ENCODE measurements around the gene LY6G6D. TPM values are rescaled to one million over a fixed set of nuclear protein-coding genes. Genes with fewer than 3 reads are reported as not detected.

The LY6G6D gene
- total and polyA plus RNA-seq, 2 donors (not counting 1 experiment from before 2014, with no cell fraction given), result not detected

DNA sequence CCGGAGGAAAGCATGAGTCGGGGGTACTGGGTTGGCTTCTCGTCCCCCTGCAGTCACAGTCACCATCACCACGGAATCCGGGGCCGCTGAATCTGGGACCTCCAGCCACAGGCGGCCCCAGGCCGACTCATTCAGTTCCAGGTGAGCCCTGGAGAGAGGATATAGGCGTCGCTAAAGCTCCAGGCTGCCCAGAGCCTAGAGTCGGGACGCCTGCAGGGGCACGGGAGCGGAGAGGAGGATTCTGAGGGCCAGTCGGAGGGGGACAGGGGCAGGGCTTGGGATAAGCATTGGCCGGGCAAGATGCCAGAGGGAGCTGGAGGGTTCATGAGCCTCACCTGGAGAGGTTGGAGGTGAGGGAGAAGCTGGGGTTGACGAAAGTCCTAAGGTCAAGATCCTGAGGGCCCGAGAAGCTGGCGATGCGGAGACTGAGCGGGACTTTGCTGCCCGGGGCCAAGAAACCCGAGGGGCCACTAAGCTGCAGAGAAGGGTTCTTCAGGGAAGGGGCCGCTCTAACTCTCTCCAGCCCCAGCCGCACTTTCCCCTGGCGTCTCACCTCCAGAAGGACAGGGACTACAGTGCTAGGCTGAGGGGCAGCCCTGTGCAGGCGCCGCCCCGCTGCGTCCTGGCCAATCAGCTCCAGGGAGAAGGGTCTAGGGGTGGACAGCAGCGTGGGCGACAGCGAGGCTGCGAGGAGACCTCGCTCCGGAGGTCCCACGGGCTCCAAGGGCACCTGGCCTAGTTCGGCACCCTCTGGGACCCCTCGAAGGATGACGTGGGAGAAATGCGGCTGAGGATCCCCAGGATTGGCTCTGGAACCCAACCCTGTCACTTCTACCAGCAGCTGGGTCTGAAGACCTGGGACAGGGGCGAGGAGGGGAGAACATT lies 51.0 kb downstream of the LY6G6D start:
- Histone ChIP-seq H3K79me2 (ENCODE audit: control insufficient read depth, insufficient read depth, low read length) (no peaks in the 10 kb centered on the region), H3K4me1 (ENCODE audit: control insufficient read depth, extremely low read depth, insufficient read depth, low read length) (peaks cover 4% of the 10 kb centered on the region), H3K36me3 (ENCODE audit: control insufficient read depth, insufficient read depth, low read length) (no peaks in the 10 kb centered on the region), H2AFZ (ENCODE audit: low read length) (peak overlapping the region; percentile 76), H3K9me3 (ENCODE audit: control insufficient read depth, insufficient read depth, low read depth, low read length) (no peaks in the 10 kb centered on the region), H4K20me1 (ENCODE audit: control insufficient read depth, extremely low read depth, insufficient read depth, low read length) (no peaks in the 10 kb centered on the region), H3K4me3 (replicated peaks in 1 of 4; ENCODE audit: control extremely low read depth in 1 of 4, insufficient read depth in 1 of 4, low read depth in 3 of 4, low read length in 4 of 4) (peak overlapping the region in 3 of 4 experiments; percentile 6 to 36 (median 28)), H3K9ac (ENCODE audit: insufficient read depth, low read length) (no peak overlapping the region), H3K27ac (ENCODE audit: insufficient read depth, low read length) (no peak overlapping the region), H3K4me2 (ENCODE audit: extremely low read depth, insufficient read depth, low read length) (peak overlapping the region; percentile 73), H3K27me3 (ENCODE audit: control insufficient read depth, insufficient read depth, low read length) (no peaks in the 10 kb centered on the region)
- DNase-seq (ENCODE audit: low read depth in 2 of 2), result no peak
- TF ChIP-seq, protein P1, sequence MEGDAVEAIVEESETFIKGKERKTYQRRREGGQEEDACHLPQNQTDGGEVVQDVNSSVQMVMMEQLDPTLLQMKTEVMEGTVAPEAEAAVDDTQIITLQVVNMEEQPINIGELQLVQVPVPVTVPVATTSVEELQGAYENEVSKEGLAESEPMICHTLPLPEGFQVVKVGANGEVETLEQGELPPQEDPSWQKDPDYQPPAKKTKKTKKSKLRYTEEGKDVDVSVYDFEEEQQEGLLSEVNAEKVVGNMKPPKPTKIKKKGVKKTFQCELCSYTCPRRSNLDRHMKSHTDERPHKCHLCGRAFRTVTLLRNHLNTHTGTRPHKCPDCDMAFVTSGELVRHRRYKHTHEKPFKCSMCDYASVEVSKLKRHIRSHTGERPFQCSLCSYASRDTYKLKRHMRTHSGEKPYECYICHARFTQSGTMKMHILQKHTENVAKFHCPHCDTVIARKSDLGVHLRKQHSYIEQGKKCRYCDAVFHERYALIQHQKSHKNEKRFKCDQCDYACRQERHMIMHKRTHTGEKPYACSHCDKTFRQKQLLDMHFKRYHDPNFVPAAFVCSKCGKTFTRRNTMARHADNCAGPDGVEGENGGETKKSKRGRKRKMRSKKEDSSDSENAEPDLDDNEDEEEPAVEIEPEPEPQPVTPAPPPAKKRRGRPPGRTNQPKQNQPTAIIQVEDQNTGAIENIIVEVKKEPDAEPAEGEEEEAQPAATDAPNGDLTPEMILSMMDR (conservative IDR thresholded peaks at IDR 0.05 in 1 of 2, IDR thresholded peaks at IDR 0.05 in 1 of 2; ENCODE audit: low read depth in 1 of 2, low read length in 2 of 2), result no peak
- no peak for TF ChIP-seq EZH2 (IDR thresholded peaks at IDR 0.05; ENCODE audit: low read length, missing control alignments)

DNA sequence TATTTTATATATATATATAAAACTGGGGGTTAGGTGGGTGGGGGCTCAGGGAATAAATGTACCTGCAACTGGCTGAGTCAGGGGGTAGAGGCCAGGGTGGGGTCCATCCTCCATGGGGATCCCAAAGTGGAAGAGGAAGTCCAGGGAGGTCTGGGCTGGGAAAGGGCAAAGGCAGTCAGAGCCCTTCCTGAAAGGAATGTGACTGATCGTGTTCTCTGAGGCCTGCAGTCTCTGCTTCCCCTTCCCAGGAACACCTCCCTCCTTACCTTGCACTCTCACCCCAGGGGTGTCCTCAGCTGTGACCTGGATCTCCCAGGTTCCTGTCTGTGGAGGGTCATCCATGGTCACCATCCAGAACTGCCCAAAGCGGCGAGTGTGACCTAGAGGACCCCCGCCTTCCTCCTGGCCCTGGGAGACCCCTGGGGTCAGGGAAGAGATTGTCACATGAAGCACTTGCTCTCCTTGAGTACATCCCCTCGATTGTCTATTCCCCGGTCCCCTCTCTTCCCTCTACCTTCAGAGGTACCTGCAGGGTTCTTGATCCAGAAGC lies 52.0 kb downstream of the LY6G6D start:
- no peak for TF ChIP-seq EZH2 (IDR thresholded peaks at IDR 0.05; ENCODE audit: low read length, missing control alignments)
- TF ChIP-seq, protein P1 (conservative IDR thresholded peaks at IDR 0.05 in 1 of 2, IDR thresholded peaks at IDR 0.05 in 1 of 2; ENCODE audit: low read depth in 1 of 2, low read length in 2 of 2), result no peak
- H3K9me3 ChIP-seq (ENCODE audit: control insufficient read depth, insufficient read depth, low read depth, low read length), result no peaks in the 10 kb centered on the region
- H3K27ac ChIP-seq (ENCODE audit: insufficient read depth, low read length), result no peak overlapping the region
- no peaks in the 10 kb centered on the region for H3K79me2 ChIP-seq (ENCODE audit: control insufficient read depth, insufficient read depth, low read length)
- no peaks in the 10 kb centered on the region for H3K36me3 ChIP-seq (ENCODE audit: control insufficient read depth, insufficient read depth, low read length)
- H3K27me3 ChIP-seq (ENCODE audit: control insufficient read depth, insufficient read depth, low read length), result no peaks in the 10 kb centered on the region
- no peak for DNase-seq (ENCODE audit: low read depth in 2 of 2)
- no peak overlapping the region for H2AFZ ChIP-seq (ENCODE audit: low read length)
- H3K4me2 ChIP-seq (ENCODE audit: extremely low read depth, insufficient read depth, low read length), result no peak overlapping the region
- H3K9ac ChIP-seq (ENCODE audit: insufficient read depth, low read length), result no peak overlapping the region
- H3K4me1 ChIP-seq (ENCODE audit: control insufficient read depth, extremely low read depth, insufficient read depth, low read length), result peaks cover 4% of the 10 kb centered on the region
- no peak overlapping the region for H3K4me3 ChIP-seq (replicated peaks in 1 of 4; ENCODE audit: control extremely low read depth in 1 of 4, insufficient read depth in 1 of 4, low read depth in 3 of 4, low read length in 4 of 4)
- no peaks in the 10 kb centered on the region for H4K20me1 ChIP-seq (ENCODE audit: control insufficient read depth, extremely low read depth, insufficient read depth, low read length)

Other genes with a start within 250 kb of the LY6G6D start
Only the 30 nearest of the 41 such genes appear.
- gene LTA, start 143.1 kb upstream of the LY6G6D start, total RNA-seq, result not detected in 2 replicates
- not detected in 2 replicates for gene LTA, start 143.1 kb upstream of the LY6G6D start, polyA plus RNA-seq
- gene TNF, start 139.8 kb upstream of the LY6G6D start, total RNA-seq, result not detected in 2 replicates
- not detected in 2 replicates for gene TNF, start 139.8 kb upstream of the LY6G6D start, polyA plus RNA-seq
- gene LTB, start 132.9 kb upstream of the LY6G6D start, total RNA-seq, result not detected in 2 replicates
- not detected in 2 replicates for gene LTB, start 132.9 kb upstream of the LY6G6D start, polyA plus RNA-seq
- not detected in 2 replicates for gene LST1, start 129.1 kb upstream of the LY6G6D start, total RNA-seq
- not detected in 2 replicates for gene LST1, start 129.1 kb upstream of the LY6G6D start, polyA plus RNA-seq
- not detected in 2 replicates for gene NCR3, start 122.3 kb upstream of the LY6G6D start, total RNA-seq
- not detected in 2 replicates for gene NCR3, start 122.3 kb upstream of the LY6G6D start, polyA plus RNA-seq
- gene AIF1, start 100.1 kb upstream of the LY6G6D start, total RNA-seq, result not detected in 2 replicates
- gene AIF1, start 100.1 kb upstream of the LY6G6D start, polyA plus RNA-seq, result not detected in 2 replicates
- 22.9 and 46.6 TPM in 2 replicates for gene PRRC2A, start 94.6 kb upstream of the LY6G6D start, total RNA-seq
- gene PRRC2A, start 94.6 kb upstream of the LY6G6D start, polyA plus RNA-seq, result 26.9 and 50.7 TPM in 2 replicates
- 90.9 and 124 TPM in 2 replicates for gene BAG6, start 62.7 kb upstream of the LY6G6D start, total RNA-seq
- gene BAG6, start 62.7 kb upstream of the LY6G6D start, polyA plus RNA-seq, result 75.3 and 111 TPM in 2 replicates
- gene APOM, start 59.5 kb upstream of the LY6G6D start, total RNA-seq, result 0.99 and 1.0 TPM in 2 replicates
- gene APOM, start 59.5 kb upstream of the LY6G6D start, polyA plus RNA-seq, result 3.9 and 5.4 TPM in 2 replicates
- 20.6 and 26.2 TPM in 2 replicates for gene C6orf47, start 54.6 kb upstream of the LY6G6D start, total RNA-seq
- 6.6 and 7.9 TPM in 2 replicates for gene C6orf47, start 54.6 kb upstream of the LY6G6D start, polyA plus RNA-seq
- 15.0 and 17.2 TPM in 2 replicates for gene GPANK1, start 50.4 kb upstream of the LY6G6D start, total RNA-seq
- gene GPANK1, start 50.4 kb upstream of the LY6G6D start, polyA plus RNA-seq, result 12.7 and 13.1 TPM in 2 replicates
- gene CSNK2B, start 49.3 kb upstream of the LY6G6D start, total RNA-seq, result 67.2 and 70.9 TPM in 2 replicates
- gene CSNK2B, start 49.3 kb upstream of the LY6G6D start, polyA plus RNA-seq, result 84.9 and 124 TPM in 2 replicates
- gene LY6G5B, start 45.4 kb upstream of the LY6G6D start, total RNA-seq, result 1.3 and 2.0 TPM in 2 replicates
- 2.8 and 2.9 TPM in 2 replicates for gene LY6G5B, start 45.4 kb upstream of the LY6G6D start, polyA plus RNA-seq
- 0.51 and 0.83 TPM in 2 replicates for gene LY6G5C, start 34.3 kb upstream of the LY6G6D start, total RNA-seq
- 2.0 and 2.9 TPM in 2 replicates for gene LY6G5C, start 34.3 kb upstream of the LY6G6D start, polyA plus RNA-seq
- gene ABHD16A, start 12.0 kb upstream of the LY6G6D start, total RNA-seq, result 62.1 and 72.0 TPM in 2 replicates
- gene ABHD16A, start 12.0 kb upstream of the LY6G6D start, polyA plus RNA-seq, result 24.2 and 25.1 TPM in 2 replicates
- gene LY6G6F, start 8.5 kb upstream of the LY6G6D start, total RNA-seq, result not detected in 2 replicates
- gene LY6G6F, start 8.5 kb upstream of the LY6G6D start, polyA plus RNA-seq, result not detected in 2 replicates
- gene LY6G6C, start 6.4 kb downstream of the LY6G6D start, total RNA-seq, result not detected in 2 replicates
- gene LY6G6C, start 6.4 kb downstream of the LY6G6D start, polyA plus RNA-seq, result not detected in 2 replicates
- not detected in 2 replicates for gene MPIG6B, start 8.0 kb downstream of the LY6G6D start, total RNA-seq
- gene MPIG6B, start 8.0 kb downstream of the LY6G6D start, polyA plus RNA-seq, result not detected in 2 replicates
- gene DDAH2, start 14.0 kb downstream of the LY6G6D start, total RNA-seq, result 97.3 and 119 TPM in 2 replicates
- gene DDAH2, start 14.0 kb downstream of the LY6G6D start, polyA plus RNA-seq, result 42.5 and 43.4 TPM in 2 replicates
- gene CLIC1, start 21.2 kb downstream of the LY6G6D start, total RNA-seq, result 439 and 615 TPM in 2 replicates
- 639 and 788 TPM in 2 replicates for gene CLIC1, start 21.2 kb downstream of the LY6G6D start, polyA plus RNA-seq
- 2.3 and 4.3 TPM in 2 replicates for gene MSH5, start 24.7 kb downstream of the LY6G6D start, total RNA-seq
- gene MSH5, start 24.7 kb downstream of the LY6G6D start, polyA plus RNA-seq, result 6.0 and 11.1 TPM in 2 replicates
- gene SAPCD1, start 47.3 kb downstream of the LY6G6D start, total RNA-seq, result 0.26 and 0.50 TPM in 2 replicates
- gene SAPCD1, start 47.3 kb downstream of the LY6G6D start, polyA plus RNA-seq, result 1.3 and 1.4 TPM in 2 replicates
- gene VWA7, start 62.0 kb downstream of the LY6G6D start, total RNA-seq, result under 0.01 and 0.66 TPM in 2 replicates
- 0.16 and 0.60 TPM in 2 replicates for gene VWA7, start 62.0 kb downstream of the LY6G6D start, polyA plus RNA-seq
- gene VARS1, start 80.4 kb downstream of the LY6G6D start, total RNA-seq, result 29.8 and 53.5 TPM in 2 replicates
- 16.0 and 31.0 TPM in 2 replicates for gene VARS1, start 80.4 kb downstream of the LY6G6D start, polyA plus RNA-seq
- 23.1 and 24.3 TPM in 2 replicates for gene LSM2, start 91.6 kb downstream of the LY6G6D start, total RNA-seq
- 34.7 and 68.1 TPM in 2 replicates for gene LSM2, start 91.6 kb downstream of the LY6G6D start, polyA plus RNA-seq
- gene HSPA1L, start 99.9 kb downstream of the LY6G6D start, total RNA-seq, result 2.1 and 3.1 TPM in 2 replicates
- gene HSPA1L, start 99.9 kb downstream of the LY6G6D start, polyA plus RNA-seq, result 0.74 and 0.75 TPM in 2 replicates
- gene HSPA1A, start 100.2 kb downstream of the LY6G6D start, total RNA-seq, result 70.0 and 111 TPM in 2 replicates
- gene HSPA1A, start 100.2 kb downstream of the LY6G6D start, polyA plus RNA-seq, result 61.2 and 66.3 TPM in 2 replicates
- 115 and 152 TPM in 2 replicates for gene HSPA1B, start 112.4 kb downstream of the LY6G6D start, total RNA-seq
- 35.5 and 60.2 TPM in 2 replicates for gene HSPA1B, start 112.4 kb downstream of the LY6G6D start, polyA plus RNA-seq
- 100 and 109 TPM in 2 replicates for gene NEU1, start 147.5 kb downstream of the LY6G6D start, total RNA-seq
- gene NEU1, start 147.5 kb downstream of the LY6G6D start, polyA plus RNA-seq, result 51.2 and 66.4 TPM in 2 replicates
- not detected in 2 replicates for gene SLC44A4, start 163.6 kb downstream of the LY6G6D start, total RNA-seq
- gene SLC44A4, start 163.6 kb downstream of the LY6G6D start, polyA plus RNA-seq, result 0.02 TPM in 1 of 2 replicates, not detected in the other

All from fibroblast of lung (primary cell).